CD4-positive, alpha-beta memory T cell (primary cell): Measurements from ENCODE around the gene IGFBP5. TPM values are rescaled to one million over a fixed set of nuclear protein-coding genes. Genes with fewer than 3 reads are reported as not detected.
A peak's percentile ranks its signal among the peaks of the same experiment; 100 is the strongest.

Experiments used
- CTCF ChIA-PET: fragments of 350-600 bp; sonication (Branson Sonifier 250); formaldehyde crosslinking; loops from one replicate; lab custom pipeline; 2021; ENCODE audit warnings: inconsistent platforms; ENCODE audit not compliant: partially characterized antibody; lab: Charles Lee
- POLR2A ChIA-PET: fragments of 350-600 bp; sonication (Branson Sonifier 250); formaldehyde crosslinking; loops from one replicate; lab custom pipeline; 2021; ENCODE audit not compliant: partially characterized antibody; lab: Charles Lee
- DNase-seq, 5 donors: peaks; one replicate each; pipeline versions ENCODE4 v3.0.0 to v3.0.0-alpha.2; 2020 to 2022; ENCODE audit warnings: mixed read lengths in 1 of 5
- H3K27ac ChIP-seq: one replicate; pipeline ENCODE4 v1.7.0; 2013; ENCODE audit warnings: low read depth, low read length
- H3K27me3 ChIP-seq: 2 replicates; pipeline ENCODE4 v1.7.0; 2013; ENCODE audit warnings: mild to moderate bottlenecking, low read length, moderate library complexity; ENCODE audit not compliant: insufficient read depth
- H3K36me3 ChIP-seq: 2 replicates; pipeline ENCODE4 v1.7.0; 2013; ENCODE audit warnings: mild to moderate bottlenecking, low read length, moderate library complexity; ENCODE audit not compliant: insufficient read depth
- H3K4me1 ChIP-seq: 2 replicates; pipeline ENCODE4 v1.7.0; 2013; ENCODE audit warnings: mild to moderate bottlenecking, low read length, moderate library complexity; ENCODE audit not compliant: insufficient read depth
- H3K4me3 ChIP-seq, 2 donors: one replicate each; pipeline ENCODE4 v1.7.0; 2013; ENCODE audit warnings: low read length in 2 of 2, mild to moderate bottlenecking in 1 of 2
- H3K9me3 ChIP-seq, 2 donors: one replicate each; pipeline ENCODE4 v1.7.0; 2013; ENCODE audit warnings: low read length in 2 of 2, control low read depth in 1 of 2; ENCODE audit not compliant: control insufficient read depth in 1 of 2
- H3K27ac Mint-ChIP-seq, 7 donors: one replicate each; pipeline ENCODE4 v1.8.0; 2020 to 2021; ENCODE audit warnings: mixed read lengths in 7 of 7, mild to moderate bottlenecking in 6 of 7, inconsistent platforms in 3 of 7, moderate library complexity in 3 of 7
- H3K27me3 Mint-ChIP-seq, 2 donors: one replicate each; pipeline ENCODE4 v1.8.0; 2020 to 2021; ENCODE audit warnings: mixed read lengths in 2 of 2
- H3K36me3 Mint-ChIP-seq, 2 donors: one replicate each; pipeline ENCODE4 v1.8.0; 2020 to 2021; ENCODE audit warnings: mixed read lengths in 2 of 2, inconsistent platforms in 1 of 2, mild to moderate bottlenecking in 1 of 2
- H3K4me1 Mint-ChIP-seq, 4 donors: one replicate each; pipeline ENCODE4 v1.8.0; 2020 to 2021; ENCODE audit warnings: mixed read lengths in 4 of 4, mild to moderate bottlenecking in 1 of 4
- H3K4me3 Mint-ChIP-seq, 8 donors: one replicate each; pipeline ENCODE4 v1.8.0; 2020 to 2021; ENCODE audit warnings: mixed read lengths in 8 of 8, mild to moderate bottlenecking in 7 of 8, moderate library complexity in 6 of 8, inconsistent platforms in 3 of 8
- H3K9me3 Mint-ChIP-seq, 8 donors: one replicate each; pipeline ENCODE4 v1.8.0; 2020 to 2021; ENCODE audit warnings: mixed read lengths in 8 of 8, mild to moderate bottlenecking in 5 of 8, inconsistent platforms in 3 of 8, moderate library complexity in 1 of 8
- intact Hi-C: fragments of 100-400 bp; cut with micrococcal nuclease; formaldehyde crosslinking; loops from one replicate; pipeline ENCODE4 v1.15.1; 2023
- polyA plus RNA-seq, 2 donors: library from polyadenylated mRNA; unstranded; fragments of 300-500 nt; fragmentation: Illumina TruSeq; gene quantifications; one replicate each; pipeline ENCODE4 v1.2.3, GENCODE V29; 2021
- total RNA-seq, 2 experiments: library from RNA; stranded (reverse); gene quantifications; one replicate each; pipeline ENCODE4 v1.2.3, GENCODE V29; 2021

Gene IGFBP5
- total and polyA plus RNA-seq, 4 experiments from 2014 or later: 0.23 TPM; not detected in 3

DNA sequence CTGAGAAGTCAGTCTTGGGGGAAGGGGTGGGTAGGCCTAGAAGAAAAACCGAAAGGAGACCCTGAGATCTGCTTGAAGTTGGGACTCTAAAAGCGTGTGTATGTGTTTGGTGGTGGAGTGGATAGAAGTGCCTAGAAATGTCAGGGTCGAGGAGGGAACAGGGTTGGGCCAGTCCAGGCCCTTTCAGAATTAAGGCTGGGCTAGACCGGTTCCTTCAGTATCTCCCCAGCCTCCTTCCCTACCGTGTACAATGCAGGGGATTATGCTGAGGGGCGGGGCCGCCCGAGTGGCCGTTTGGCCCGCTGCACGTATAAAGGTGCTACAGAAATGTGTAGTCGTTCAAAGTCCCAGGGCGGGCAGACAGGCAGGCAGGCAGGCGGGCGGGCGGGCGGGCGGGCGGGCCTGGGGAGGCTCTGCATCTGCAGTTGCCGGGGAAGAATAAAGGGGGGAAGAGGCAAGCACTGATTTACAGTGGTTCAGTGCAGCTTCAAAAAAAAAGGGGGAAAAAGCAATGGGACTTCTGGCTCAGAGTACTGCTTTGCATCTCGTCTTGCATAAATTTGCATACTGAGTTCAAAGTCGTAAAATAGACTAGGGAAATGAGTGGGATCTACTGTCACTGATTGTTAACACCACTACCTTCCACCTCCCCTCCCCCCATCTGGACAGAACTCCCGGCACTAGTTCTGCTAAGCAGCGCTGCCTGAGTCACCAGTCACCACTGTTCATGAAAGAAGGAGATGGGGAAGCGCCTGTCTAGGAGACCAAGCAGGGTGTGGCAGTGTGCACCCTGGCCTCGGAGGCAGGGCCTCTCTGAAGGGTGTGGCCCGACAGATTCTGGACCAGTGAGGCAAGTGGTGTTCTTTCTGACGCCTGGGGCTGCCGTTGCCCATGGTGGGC lies 58.5 kb downstream of the IGFBP5 start:
- Mint-ChIP-seq H3K27me3 (peaks cover 38 to 48% of the 10 kb centered on the region in 2 donors), H3K27ac (no peak overlapping the region), H3K9me3 (peaks cover 0 to 2% (median 0%) of the 10 kb centered on the region in 8 donors), H3K36me3 (no peaks in the 10 kb centered on the region), H3K4me3 (peak overlapping the region in 1 of 8 donors; percentile 43), H3K4me1 (peaks cover 15 to 29% (median 24%) of the 10 kb centered on the region in 4 donors)
- intact Hi-C loops: no loop called here
- Histone ChIP-seq H3K4me3 (no peak overlapping the region), H3K4me1 (no peaks in the 10 kb centered on the region), H3K27ac (no peak overlapping the region), H3K36me3 (no peaks in the 10 kb centered on the region), H3K27me3 (peaks cover 13% of the 10 kb centered on the region), H3K9me3 (no peaks in the 10 kb centered on the region)
- ChIA-PET CTCF (no interaction called here), POLR2A (no interaction called here)
- DNase-seq: no peak

GRCh38 chr2:216635701-216636550 lies 59.4 kb downstream of the IGFBP5 start:
- H3K36me3 ChIP-seq: no peaks in the 10 kb centered on the region
- Mint-ChIP-seq H3K27me3 (peaks cover 39 to 51% of the 10 kb centered on the region in 2 donors), H3K4me1 (peaks cover 15 to 29% (median 24%) of the 10 kb centered on the region in 4 donors), H3K27ac (no peak overlapping the region), H3K9me3 (peaks cover 0 to 2% (median 0%) of the 10 kb centered on the region in 8 donors), H3K4me3 (peak overlapping the region in 1 of 8 donors; percentile 1), H3K36me3 (no peaks in the 10 kb centered on the region)
- no peak for DNase-seq
- no peaks in the 10 kb centered on the region for H3K9me3 ChIP-seq
- intact Hi-C loops: no loop called here
- no peaks in the 10 kb centered on the region for H3K4me1 ChIP-seq
- CTCF ChIA-PET: no interaction called here
- H3K4me3 ChIP-seq: no peak overlapping the region
- POLR2A ChIA-PET: no interaction called here
- H3K27me3 ChIP-seq: peaks cover 13% of the 10 kb centered on the region
- H3K27ac ChIP-seq: no peak overlapping the region

GRCh38 chr2:216635171-216635570 lies 60.2 kb downstream of the IGFBP5 start:
- H3K9me3 Mint-ChIP-seq: peaks cover 0 to 2% (median 0%) of the 10 kb centered on the region in 8 donors
- no peaks in the 10 kb centered on the region for H3K4me1 ChIP-seq
- H3K27me3 ChIP-seq: peaks cover 13% of the 10 kb centered on the region
- no peaks in the 10 kb centered on the region for H3K36me3 ChIP-seq
- H3K27ac Mint-ChIP-seq: no peak overlapping the region
- POLR2A ChIA-PET: no interaction called here
- H3K4me3 Mint-ChIP-seq: peak overlapping the region in 6 of 8 donors; percentile 1 to 64 (median 30)
- H3K27me3 Mint-ChIP-seq: peaks cover 43 to 50% of the 10 kb centered on the region in 2 donors
- H3K36me3 Mint-ChIP-seq: no peaks in the 10 kb centered on the region
- DNase-seq: no peak
- H3K4me1 Mint-ChIP-seq: peaks cover 15 to 29% (median 24%) of the 10 kb centered on the region in 4 donors
- intact Hi-C loops: no loop called here
- H3K9me3 ChIP-seq: no peaks in the 10 kb centered on the region
- CTCF ChIA-PET: interaction anchor here (0.6 kb wide), 1 partner anchor 34 kb away, joined by 3 read pairs; no protein-coding TSS in a partner anchor
- H3K27ac ChIP-seq: no peak overlapping the region
- H3K4me3 ChIP-seq: no peak overlapping the region

DNA sequence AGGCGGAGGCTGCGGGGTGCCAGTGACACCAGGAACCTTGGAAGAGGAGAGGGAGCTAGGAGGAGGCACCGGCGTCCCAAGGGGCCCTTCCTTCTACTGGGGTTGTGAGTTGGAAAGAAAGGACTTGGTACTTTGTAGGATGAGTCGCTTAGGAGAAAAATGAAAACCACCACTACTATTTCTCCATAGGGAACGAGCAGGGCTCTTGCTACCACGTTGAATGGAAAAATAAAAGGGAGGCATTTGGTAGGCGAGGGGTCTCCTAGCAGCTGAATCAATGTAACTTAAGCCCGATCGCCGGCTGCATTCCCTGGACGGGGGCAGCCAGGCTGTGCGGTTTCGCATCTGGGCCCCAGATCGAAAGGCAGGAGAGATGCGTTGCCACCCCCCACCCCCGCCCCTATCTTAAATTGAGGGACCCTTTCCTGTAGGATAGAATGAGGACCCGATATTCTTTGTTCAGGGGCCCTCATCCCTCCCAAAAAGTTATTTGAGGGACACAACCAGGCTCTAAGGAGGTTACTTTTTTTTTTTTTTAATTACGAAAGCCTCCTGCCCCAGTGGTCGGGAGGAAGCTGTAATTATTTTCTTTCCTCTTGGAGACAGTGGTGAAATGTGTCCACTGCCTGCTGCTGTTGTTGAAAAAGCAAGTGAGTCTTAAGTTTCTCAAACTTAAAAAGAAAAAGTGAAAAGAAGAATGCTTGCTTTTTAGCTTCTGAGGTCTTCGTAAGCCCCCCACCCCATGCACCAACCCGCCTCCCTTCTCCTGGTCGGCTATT lies 60.8 kb downstream of the IGFBP5 start:
- intact Hi-C loops: no loop called here
- H3K9me3 ChIP-seq: no peaks in the 10 kb centered on the region
- peaks cover 15 to 29% (median 24%) of the 10 kb centered on the region in 4 donors for H3K4me1 Mint-ChIP-seq
- peaks cover 13% of the 10 kb centered on the region for H3K27me3 ChIP-seq
- H3K4me3 Mint-ChIP-seq: peak overlapping the region in 7 of 8 donors; percentile 33 to 77 (median 65)
- peaks cover 0 to 2% (median 0%) of the 10 kb centered on the region in 8 donors for H3K9me3 Mint-ChIP-seq
- H3K4me1 ChIP-seq: no peaks in the 10 kb centered on the region
- DNase-seq: no peak
- H3K36me3 ChIP-seq: no peaks in the 10 kb centered on the region
- no peak overlapping the region for H3K27ac Mint-ChIP-seq
- H3K27me3 Mint-ChIP-seq: peaks cover 41 to 46% of the 10 kb centered on the region in 2 donors
- H3K27ac ChIP-seq: no peak overlapping the region
- ChIA-PET CTCF (interaction anchor here (0.6 kb wide), 1 partner anchor 33 kb away, joined by 3 read pairs; no protein-coding TSS in a partner anchor), POLR2A (no interaction called here)
- no peaks in the 10 kb centered on the region for H3K36me3 Mint-ChIP-seq
- no peak overlapping the region for H3K4me3 ChIP-seq

DNA sequence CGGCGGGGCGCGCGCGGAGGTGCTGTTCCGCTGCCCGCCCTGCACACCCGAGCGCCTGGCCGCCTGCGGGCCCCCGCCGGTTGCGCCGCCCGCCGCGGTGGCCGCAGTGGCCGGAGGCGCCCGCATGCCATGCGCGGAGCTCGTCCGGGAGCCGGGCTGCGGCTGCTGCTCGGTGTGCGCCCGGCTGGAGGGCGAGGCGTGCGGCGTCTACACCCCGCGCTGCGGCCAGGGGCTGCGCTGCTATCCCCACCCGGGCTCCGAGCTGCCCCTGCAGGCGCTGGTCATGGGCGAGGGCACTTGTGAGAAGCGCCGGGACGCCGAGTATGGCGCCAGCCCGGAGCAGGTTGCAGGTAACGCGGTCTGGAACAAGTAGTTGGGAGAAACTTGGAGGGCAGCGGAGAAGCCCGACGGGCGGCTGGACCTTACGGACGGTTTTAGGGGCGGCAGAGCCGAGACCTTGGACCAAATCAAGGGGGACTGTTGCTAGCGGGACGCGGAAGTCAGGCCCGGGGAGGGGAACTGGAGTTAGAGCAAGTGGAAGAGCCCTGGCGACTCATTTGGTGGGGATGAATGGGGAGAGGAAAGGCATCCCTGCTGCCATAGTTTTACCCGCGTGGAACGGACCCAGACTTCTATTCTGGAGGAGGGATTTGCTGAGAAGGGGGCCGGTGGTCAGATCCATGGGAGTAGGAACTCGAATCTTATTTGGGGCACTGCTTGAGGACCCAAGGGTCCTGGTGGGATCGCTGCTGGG lies 61.6 kb downstream of the IGFBP5 start:
- no peak overlapping the region for H3K27ac ChIP-seq
- Mint-ChIP-seq H3K27me3 (peaks cover 41 to 46% of the 10 kb centered on the region in 2 donors), H3K4me3 (peak overlapping the region; percentile 17 to 77 (median 64)), H3K4me1 (peaks cover 15 to 29% (median 24%) of the 10 kb centered on the region in 4 donors), H3K27ac (no peak overlapping the region), H3K9me3 (peaks cover 0 to 2% (median 0%) of the 10 kb centered on the region in 8 donors), H3K36me3 (no peaks in the 10 kb centered on the region)
- peaks cover 13% of the 10 kb centered on the region for H3K27me3 ChIP-seq
- CTCF ChIA-PET: no interaction called here
- no peaks in the 10 kb centered on the region for H3K9me3 ChIP-seq
- H3K36me3 ChIP-seq: no peaks in the 10 kb centered on the region
- DNase-seq: no peak
- intact Hi-C loops: no loop called here
- H3K4me1 ChIP-seq: no peaks in the 10 kb centered on the region
- POLR2A ChIA-PET: no interaction called here
- no peak overlapping the region for H3K4me3 ChIP-seq

- no peak within 1 kb of the TSS for H3K4me3 ChIP-seq
- CTCF ChIA-PET: no interaction called here
- peaks cover 0 to 2% (median 0%) of the 10 kb centered on the region in 8 donors for H3K9me3 Mint-ChIP-seq
- no peak within 1 kb of the TSS for H3K27ac ChIP-seq
- peaks cover 15 to 29% (median 24%) of the 10 kb centered on the region in 4 donors for H3K4me1 Mint-ChIP-seq
- H3K27me3 ChIP-seq: peaks cover 13% of the 10 kb centered on the region
- peak within 1 kb of the TSS in 1 of 7 donors; percentile 12 for H3K27ac Mint-ChIP-seq
- H3K9me3 ChIP-seq: no peaks in the 10 kb centered on the region
- no peaks in the 10 kb centered on the region for H3K4me1 ChIP-seq
- no peaks in the 10 kb centered on the region for H3K36me3 Mint-ChIP-seq
- intact Hi-C loops: no loop called here
- POLR2A ChIA-PET: no interaction called here
- peaks cover 41 to 46% of the 10 kb centered on the region in 2 donors for H3K27me3 Mint-ChIP-seq
- H3K4me3 Mint-ChIP-seq: peak within 1 kb of the TSS; percentile 69 to 83 (median 76)
- H3K36me3 ChIP-seq: no peaks in the 10 kb centered on the region
- DNase-seq: no peak
Observed at GRCh38 chr2:216632952-216633615, 62.3 kb downstream of the IGFBP5 start, which contains the start of gene IGFBP2. IGFBP2 (plus strand) TSS chr2:216633420; CDS start chr2:216633524, 104 bp downstream.
